NCI-H2171 treated with DMSO at 0.1 percent for 48 hours (cell line): ENCODE measurements around the gene PCGF2.

Experiments
- DNase-seq: peaks from one replicate; lab custom pipeline; 2025; lab: John Stamatoyannopoulos, UW

Gene PCGF2

DNA sequence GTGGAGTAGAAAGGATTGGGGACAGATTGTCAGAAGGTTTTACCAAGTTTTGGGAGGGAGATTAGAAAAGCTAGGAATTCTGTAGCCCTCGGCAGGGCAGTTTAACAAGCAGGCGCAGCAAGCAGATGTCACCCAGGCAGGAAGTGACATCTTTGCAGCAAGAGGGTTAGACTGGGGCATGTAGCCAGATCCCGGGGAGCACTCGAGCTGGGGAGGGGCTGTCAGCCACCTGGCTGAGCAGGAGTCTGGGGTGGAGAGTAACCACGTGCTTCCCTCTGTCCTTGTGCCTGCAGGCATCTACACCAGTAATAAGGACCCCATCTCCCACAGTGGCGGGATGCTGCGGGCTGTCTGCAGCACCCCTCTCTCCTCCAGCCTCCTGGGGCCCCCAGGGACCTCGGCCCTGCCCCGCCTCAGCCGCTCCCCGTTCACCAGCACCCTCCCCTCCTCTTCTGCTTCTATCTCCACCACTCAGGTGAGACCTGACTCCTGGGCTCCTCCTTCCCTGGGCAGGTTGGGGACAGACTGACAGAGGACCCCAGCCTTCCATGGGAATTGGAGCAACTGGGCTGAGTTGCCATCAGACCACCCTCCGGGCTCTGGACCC is 30.9 kb downstream of the PCGF2 start:
- DNase-seq = peak; percentile 36

- DNase-seq = no peak
These were observed 31.6 kb downstream of the PCGF2 start for GRCh38 chr17:38716368-38717005.

- DNase-seq = no peak
These were observed 32.8 kb downstream of the PCGF2 start for GRCh38 chr17:38715216-38715943.

DNA sequence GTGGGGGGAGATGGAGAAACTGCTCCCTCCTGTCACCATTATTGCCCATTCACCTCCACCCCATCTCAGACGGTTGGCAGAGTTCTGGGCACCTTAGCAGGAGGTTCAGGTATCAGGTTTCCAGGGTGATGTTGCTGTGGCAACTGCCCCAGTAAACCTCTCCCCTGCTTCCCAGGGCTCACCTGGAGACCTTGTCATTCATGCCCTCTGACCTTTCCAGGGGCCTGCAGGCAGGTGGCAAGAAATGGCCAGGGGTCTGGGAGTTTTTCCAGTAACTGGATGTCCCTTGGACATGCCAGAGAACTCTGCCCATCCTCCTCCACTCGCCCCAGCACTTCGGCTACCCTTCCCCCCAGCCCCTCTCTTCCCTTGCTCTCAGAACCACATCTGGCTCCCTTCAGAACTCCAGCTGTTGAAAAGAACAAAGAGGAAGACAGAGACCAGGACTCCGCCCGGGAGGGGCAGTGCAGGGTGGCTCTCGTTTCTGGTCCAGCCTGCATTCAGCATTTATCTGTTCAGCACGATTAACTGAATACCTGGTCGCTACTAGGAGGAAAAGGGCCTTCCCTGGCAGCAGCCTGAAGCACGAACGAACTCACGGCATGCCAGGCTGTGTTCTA is 34.6 kb downstream of the PCGF2 start:
- peak; percentile 72 for DNase-seq

DNA sequence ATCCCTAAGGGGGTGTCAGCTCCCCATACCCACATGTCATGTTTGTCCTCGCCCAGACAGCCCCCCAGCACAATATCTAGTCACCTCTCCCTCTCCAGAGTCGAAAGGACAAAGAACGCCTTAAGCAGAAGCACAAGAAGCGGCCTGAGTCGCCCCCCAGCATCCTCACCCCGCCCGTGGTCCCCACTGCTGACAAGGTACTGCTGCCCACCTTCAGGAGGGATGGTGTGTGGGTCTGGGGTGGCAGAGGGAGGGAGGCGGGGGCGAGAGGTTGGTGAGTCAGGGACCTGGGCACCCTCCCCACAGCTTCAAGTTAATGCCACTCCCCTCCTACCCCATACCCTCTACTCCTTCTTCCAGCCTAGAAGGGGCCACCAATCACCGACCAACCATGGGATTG is 35.5 kb downstream of the PCGF2 start:
- DNase-seq = no peak

DNA sequence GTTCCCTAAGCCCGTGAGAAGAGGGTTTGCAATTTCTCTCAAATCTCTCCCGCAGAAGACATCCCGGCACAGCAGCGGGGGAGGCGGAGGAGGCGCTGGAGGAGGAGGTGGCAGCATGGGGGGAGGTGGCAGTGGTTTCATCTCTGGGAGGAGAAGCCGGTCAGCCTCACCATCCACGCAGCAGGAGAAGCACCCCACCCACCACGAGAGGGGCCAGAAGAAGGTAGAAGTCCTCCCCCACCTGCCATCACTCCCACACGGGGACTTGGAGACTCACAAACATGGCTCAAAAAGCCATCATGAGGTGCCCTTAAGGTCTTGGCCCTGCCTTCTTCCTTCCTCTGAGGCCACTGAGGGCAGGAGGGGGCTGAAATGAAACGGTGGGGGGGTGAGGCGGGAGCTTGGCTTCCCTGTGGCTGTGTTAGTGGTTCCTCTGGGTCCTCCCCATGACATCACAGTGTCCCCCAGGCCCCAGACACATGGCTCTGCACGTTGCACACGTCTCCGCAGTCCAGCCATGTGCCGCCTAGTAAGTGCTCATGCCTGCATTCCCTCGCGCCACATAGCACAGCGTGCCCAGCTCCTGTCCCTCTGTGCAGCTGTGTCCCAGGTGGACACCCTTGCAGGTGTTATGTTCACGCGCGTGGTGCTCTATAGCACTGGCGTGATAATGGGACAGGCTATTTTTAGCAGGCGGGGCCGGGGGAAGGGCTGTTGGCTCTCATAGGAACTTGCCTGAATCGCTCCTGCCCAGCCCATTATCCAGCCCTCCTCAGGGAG is 36.2 kb downstream of the PCGF2 start:
- no peak for DNase-seq

DNA sequence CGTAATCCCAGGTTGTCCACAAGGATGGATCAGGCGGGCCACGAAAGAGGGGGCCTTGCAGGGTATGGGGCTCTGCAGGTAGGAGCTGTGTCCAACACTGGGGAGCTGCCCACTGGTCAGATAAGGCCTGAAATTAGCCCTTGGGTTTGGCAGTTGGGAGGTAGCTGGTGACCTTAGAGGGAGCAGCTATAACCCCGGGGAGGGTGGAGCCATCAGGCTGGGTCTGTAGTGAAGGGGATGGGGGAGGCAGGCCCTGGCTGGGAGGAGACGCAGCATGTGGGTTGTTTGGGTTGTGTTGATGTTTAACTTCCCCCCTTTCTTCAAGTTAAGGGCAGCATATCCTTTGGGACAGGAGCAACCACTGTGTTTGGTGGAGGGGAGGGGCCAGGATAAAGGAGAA is 37.2 kb downstream of the PCGF2 start:
- DNase-seq = no peak

DNA sequence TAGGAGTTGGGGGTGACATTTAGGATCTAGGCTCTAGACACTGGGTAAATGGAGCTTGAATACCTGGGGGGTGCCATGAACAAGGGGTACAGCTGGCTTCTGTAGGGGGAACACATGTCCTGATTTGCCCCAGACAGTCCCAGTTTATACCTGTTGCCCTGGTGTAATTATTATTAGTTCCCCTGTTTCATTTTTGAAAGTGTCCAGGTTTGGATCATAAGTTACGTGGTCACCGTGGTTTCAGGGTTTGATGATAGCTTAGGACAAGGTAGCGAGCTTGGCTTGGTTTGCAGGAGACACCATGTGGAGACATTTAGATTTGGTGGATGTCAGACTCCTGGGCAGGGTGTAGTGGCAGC is 37.6 kb downstream of the PCGF2 start:
- no peak for DNase-seq

GRCh38 chr17:38709864-38710603 is 38.1 kb downstream of the PCGF2 start:
- peak; percentile 73 for DNase-seq

DNA sequence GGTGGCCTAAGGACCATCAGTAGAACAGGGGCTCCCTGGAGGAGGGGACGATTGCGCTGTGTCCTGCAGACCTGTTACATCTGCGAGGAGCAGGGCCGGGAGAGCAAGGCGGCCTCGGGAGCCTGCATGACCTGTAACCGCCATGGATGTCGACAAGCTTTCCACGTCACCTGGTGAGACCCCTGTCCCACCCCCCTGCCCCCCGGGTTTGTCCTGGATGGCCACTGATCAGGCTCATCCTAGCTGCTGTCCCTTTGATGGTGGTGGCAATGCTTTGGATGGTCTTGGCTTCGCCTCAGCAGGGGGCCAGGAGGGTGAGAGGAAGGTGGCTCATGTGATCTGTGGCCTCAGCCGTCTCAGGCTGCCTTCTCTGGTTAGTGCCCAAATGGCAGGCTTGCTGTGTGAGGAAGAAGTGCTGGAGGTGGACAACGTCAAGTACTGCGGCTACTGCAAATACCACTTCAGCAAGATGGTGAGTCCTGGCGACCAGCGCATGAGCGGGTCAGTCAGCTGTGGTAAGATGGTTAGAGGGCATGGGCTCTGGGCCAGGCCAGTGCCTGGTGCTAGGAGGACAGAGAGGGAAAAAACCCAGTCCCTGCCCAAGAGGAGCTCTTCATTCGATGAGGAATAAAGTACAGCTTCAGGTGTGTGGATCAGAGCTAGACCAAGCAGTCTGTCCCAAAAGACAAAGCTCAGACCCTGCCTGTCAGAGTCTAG is 38.9 kb downstream of the PCGF2 start:
- no peak for DNase-seq

GRCh38 chr17:38707678-38708351 is 40.3 kb downstream of the PCGF2 start:
- no peak for DNase-seq

DNA sequence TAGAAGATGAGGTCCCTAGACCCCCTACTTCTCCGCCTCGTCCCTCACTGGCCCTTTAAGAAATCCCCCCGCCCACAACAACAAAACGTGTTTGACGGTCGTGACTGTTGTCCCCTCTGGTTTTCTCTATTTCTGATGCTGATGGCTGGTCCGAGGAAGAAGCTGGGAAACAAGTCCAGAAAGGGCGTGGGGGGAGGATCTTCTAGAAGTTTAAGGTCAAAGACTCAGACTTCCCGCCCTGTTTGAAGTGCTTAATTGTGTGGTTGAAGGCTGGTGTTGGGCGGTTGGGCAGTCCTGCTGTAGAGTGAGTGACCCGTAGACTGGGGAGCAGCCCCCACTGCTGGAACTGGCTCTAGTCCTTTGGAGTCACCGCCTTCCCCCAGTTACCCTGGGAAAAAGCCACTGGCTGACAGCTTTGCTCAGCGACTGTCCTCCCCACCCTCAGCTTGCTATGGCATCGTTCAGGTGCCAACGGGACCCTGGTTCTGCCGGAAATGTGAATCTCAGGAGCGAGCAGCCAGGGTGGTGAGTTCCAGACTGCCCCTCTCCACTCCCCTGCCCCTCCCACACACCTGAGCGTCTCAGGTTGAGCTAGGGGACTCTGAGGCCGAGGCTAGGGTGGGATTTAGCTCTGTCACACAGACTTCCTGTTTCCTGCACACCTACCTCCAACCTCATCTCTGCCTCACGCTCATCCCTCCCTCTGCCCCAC is 41.5 kb downstream of the PCGF2 start:
- DNase-seq = no peak

DNA sequence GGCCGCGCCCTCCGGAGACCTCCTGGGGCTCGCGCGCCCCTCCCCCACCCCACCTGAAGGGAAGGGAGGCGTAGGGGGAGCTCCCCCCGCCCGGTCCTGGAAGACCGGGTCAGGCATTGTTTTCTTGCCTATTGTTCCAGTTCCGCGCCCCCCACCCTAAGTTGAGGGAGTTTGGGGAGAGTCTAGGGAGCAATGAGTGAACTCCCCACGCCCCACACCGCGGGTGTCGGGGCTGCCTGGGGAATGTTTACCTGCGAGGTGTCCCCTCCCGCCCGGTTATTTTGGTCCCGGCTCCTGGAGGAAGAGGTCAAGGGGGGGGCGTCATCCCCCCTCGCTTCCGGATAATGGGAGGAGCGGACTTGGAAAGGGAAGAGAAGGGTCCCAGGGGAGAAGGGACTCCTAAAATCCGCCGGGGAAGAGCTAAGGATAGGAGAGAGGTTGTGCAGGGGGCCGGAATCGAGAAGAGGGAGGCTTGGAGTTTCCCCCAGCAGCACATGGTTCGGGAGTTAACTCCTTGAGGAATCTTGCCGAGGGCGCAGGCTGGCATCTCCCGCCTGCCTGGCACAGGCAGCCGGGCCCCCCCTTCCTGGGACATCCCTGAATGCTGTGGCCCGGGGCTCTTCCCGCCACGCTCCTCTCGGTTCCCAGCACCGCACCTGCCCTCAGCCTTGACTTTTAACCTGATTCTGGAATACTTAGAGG is 42.2 kb downstream of the PCGF2 start:
- DNase-seq = peak; percentile 79

DNA sequence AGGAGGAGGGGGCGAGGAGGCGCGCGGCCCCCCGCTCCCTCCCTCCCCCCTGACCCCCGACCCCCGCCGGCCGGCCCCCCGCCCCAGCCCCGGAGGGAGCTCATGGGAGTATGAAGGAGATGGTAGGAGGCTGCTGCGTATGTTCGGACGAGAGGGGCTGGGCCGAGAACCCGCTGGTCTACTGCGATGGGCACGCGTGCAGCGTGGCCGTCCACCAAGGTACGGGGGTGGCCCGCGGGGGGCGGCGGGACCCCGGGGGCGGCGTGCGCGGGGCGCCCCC is 42.7 kb downstream of the PCGF2 start:
- DNase-seq = no peak

- DNase-seq = peak; percentile 71
These were observed 43.3 kb downstream of the PCGF2 start, which contains the start of gene MLLT6 for GRCh38 chr17:38704606-38705522. TSS of gene MLLT6 (plus strand) at chr17:38705273. CDS start at chr17:38705633, 360 bp downstream.

- peak; percentile 48 for DNase-seq
These were observed 44.2 kb downstream of the PCGF2 start for GRCh38 chr17:38703742-38704605.
